GM19324 (cell line): ENCODE measurements around the gene WFDC8.

Experiments
- ATAC-seq: cut with Tn5 transposase; IDR thresholded peaks from one replicate; pipeline ENCODE4 v1.9.1; 2021; ENCODE audit warnings: mild to moderate bottlenecking, moderate library complexity; ENCODE audit not compliant: unreplicated experiment, low FRiP score

WFDC8 gene

DNA sequence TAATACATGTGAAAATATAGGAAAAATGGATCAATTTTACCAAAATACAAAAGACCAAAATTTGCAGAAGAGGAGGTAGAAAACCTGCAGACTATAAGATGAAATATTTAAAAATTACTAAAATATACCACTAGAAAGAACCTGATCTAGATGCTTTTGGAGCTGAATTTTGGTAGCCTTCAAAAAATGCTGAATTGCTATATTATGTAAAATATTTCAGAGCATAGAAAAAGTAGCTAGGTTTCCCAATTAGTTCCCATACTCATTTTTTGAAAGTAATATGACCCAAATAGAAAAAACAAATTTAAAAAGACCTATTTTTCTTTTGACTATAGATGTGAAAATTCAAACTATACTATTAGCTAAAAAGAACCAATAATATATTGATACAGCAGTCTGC, 28.3 kb downstream of the WFDC8 start:
- no peak for ATAC-seq

DNA sequence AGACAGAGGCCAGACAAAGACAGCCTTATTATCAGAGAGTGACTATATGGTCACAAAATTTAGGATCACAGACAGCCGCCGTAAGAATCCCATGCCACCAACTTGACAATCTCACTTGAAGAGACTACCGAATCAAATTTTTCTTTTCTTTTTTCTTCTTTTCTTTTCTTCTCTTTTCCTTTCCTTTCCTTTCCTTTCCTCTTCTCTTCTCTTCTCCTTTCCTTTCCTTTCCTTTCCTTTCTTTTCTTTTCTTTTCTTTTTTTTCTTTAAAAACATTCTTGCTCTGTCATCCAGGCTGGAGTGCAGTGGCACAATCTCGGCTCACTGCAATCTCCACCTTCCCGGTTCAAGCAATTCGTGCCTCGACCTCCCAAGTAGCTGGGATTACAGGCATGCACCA, 30.7 kb downstream of the WFDC8 start:
- no peak for ATAC-seq

GRCh38 chr20:45547206-45547770, 31.8 kb downstream of the WFDC8 start, which contains the start of gene EPPIN:
Gene EPPIN (minus strand): TSS chr20:45547401. CDS start chr20:45547357, 44 bp downstream.
- no peak for ATAC-seq

DNA sequence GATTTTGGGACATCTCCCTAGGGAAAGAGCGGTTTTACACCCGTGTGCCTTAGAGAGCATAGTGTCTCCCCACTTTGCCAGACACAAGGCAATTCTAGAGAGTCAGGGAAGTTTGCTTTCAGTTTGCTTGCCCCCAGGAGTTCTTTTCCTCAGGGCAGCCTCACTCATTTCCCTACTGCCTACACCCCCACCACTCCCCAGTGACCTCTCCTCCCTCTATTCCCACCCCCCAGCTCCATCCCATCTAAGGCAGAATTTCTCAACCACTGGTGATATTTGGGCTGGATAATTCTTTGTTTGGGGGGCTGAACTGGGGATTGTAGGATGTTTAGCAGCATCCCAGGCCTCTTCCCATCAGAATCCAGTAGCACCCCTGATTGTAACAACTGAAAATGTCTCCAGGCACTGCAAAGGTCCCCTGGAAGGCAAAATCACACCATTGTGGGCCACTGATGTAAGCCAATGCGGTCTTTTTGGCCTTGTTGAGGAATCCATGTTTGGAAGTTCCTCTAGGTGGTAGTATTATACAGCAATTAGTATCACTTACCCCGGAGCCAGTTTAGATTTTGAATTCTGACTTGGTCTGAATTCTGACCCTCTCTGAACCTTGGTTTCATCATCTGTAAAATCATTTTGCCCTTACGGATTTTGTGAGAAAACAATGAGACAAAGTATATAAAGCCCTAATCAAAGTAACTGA, 33.2 kb downstream of the WFDC8 start:
- no peak for ATAC-seq

GRCh38 chr20:45545351-45545750, 33.7 kb downstream of the WFDC8 start:
- ATAC-seq, result no peak

DNA sequence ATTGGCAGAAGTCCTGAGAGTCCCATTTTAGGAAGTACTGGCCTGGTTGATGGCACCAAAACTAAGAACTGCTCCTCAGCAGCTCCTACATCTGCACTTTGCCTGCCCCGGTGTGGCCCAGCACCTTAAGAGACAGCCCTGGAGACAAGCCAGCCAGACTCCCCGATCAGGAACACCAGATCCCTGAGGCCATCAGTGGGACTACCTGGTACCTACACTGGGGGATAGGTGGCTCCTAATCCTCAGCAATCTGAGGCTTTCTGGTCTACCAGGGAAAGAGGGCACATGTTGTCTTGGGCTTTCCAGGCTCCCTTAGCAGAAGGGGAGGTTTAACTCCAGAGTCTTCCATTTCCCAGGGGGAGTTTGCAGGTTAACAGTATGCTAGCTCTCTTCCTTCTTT, 39.7 kb downstream of the WFDC8 start, which contains the start of gene WFDC6:
Gene WFDC6, minus strand, starts transcription at position 101 of the 400 bp plus-strand sequence. Its CDS starts 75 bp downstream, at position 26.
- ATAC-seq, result no peak

GRCh38 chr20:45538209-45538799, 40.8 kb downstream of the WFDC8 start:
- no peak for ATAC-seq

DNA sequence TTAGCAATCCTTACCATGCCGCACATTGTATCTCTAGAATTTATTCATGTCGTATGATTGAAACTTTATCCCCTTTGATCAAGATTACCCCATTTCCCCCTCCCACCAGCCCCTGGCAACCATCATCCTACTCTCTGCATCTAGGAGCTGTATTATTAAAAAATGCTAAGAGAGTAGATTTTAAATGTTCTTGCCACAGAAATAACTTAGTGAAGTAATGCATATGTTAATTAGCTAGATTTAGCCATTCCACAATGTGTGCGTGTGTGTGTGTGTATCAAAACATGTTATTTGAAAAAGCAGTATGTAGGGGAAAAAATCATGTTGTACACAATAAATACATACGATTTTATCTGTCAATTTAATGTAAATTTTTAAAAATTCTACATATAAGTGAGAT, 51.8 kb downstream of the WFDC8 start:
- no peak for ATAC-seq

DNA sequence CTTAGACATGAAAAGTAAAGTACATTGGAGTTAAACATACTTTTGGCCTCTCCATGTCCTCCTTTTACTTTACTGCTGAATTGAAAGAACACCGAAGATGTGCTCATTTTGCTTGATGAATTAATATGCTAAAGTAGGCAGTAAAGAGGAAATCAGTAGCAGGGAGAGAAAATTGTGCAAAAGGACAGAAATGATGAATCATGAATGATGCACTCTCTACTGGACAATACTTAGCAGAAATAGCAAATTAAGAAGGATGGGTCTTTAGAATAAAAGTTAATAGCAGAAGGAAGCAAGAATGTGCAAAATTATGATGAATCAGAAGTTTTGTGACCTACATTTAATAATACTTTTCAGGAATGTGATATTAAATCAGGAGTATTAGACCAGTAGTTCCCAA, 55.3 kb downstream of the WFDC8 start:
- no peak for ATAC-seq

DNA sequence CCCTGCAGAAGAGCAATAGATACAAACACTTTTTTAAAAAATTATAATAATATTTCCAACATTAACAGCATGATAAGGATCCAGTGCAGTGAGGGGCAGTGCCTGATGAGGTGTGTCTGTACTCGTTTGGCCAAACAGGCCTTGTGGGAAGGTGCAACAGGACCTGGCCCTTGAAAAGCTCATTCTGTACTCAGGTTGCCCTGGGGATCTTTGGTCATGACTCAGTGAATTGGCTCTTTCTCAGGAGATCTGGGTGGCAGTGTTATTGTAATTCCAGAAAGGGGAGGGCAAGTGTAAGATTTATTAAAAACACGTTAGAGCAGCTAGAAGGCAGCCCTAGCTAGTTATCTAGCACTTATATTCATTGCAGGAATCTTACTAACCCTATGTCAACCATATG, 60.8 kb downstream of the WFDC8 start:
- ATAC-seq, result no peak

- no peak for ATAC-seq
These were observed 63.8 kb downstream of the WFDC8 start, which contains the start of gene SPINT3 for GRCh38 chr20:45515147-45515913. Gene SPINT3 (minus strand): TSS chr20:45515622. CDS start chr20:45515608, 14 bp downstream.

GRCh38 chr20:45510242-45510862, 68.7 kb downstream of the WFDC8 start:
- no peak for ATAC-seq

GRCh38 chr20:45509091-45509490, 70.0 kb downstream of the WFDC8 start:
- ATAC-seq, result no peak

DNA sequence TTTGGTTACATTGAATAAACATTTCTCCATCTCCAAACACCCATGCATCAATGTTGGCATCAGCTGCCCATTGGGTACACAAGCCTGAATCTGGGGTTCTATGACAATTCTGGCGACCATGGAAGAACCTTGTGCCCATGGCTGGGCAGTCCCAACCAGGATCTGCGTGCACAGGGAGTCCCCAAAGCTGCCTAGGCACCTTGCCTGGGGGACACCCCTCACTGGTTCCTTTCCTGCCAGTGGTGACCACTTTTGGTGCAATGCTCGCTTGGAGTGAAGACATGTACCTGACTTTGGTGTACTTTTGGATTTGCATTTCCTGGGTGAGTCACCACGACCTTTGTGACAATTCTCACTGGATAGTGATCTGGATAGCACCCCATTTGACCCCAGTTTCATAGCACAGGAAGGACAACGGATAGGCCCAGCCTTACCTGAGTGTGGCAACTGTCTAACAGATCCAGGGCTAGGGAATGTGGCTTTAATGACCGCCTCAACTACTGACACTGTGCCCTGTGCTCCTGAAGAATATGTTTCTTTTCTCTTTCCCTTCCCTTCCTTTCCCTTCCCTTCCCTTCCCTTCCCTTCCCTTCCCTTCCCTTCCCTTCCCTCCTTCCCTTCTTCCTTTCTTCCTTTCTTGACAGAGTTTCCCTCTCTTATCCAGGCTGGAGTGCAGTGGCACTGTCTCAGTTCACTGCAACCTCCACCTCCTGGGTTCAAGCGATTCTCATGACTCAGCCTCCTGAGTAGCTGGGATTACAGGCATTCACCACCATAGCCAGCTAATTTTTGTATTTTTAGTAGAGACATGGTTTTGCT, 70.8 kb downstream of the WFDC8 start:
- ATAC-seq, result no peak

DNA sequence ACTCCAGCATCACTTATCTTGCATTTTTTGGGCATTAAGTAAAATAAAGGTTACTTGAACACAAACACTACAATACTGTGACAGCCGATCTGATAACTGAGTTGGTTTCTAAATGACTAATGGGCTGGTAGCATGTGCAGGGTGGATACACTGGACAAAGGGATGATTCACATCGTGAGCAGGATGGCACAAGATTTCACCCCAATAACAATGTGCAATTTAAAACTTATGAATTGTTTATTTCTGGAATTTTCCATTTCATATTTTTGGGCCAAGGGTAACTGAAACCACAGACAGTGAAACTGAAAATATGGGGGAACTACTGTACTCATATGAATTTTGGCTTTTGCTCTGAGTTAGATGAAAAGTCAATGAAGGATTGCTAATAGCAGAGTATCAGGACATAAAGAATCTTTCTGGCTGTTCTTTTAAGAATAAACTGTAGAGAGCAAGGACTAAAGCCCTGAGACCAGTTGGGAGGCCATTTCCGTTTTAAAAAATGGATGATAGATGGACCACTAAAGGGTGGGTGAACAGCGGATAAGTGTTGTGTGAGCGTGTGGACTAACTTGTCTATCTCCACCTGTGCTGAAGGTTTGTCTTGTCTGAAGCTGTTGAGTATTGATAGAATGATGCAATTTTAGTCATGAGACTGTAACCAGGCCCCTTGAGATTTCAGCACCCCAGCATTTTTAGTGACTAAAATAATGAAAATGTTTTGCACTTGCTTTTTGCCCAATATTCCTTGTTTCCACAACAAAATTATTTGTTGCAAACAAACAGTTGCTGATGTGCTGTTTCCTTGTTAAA, 71.9 kb downstream of the WFDC8 start:
- ATAC-seq, result no peak

- no peak for ATAC-seq
These were observed 72.7 kb downstream of the WFDC8 start for GRCh38 chr20:45506398-45506797.

DNA sequence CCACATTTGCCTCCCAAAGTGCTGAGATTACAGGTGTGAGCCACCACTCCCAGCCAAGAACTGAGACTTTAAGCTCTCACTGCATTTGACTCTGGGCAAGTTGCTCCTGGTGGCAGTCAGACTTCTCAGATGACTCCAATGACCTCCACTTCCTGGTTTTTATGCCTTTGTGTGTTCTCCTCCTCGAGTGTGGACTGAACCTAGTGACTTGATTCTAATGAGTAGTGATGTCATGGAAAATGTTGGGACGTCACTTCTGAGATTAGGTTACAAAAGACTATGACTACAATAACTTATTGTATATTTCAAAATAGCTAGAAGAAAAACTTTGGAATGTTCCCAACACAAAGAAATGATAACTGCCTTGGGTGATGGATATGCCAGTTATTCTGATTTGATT, 75.7 kb downstream of the WFDC8 start:
- ATAC-seq, result no peak

DNA sequence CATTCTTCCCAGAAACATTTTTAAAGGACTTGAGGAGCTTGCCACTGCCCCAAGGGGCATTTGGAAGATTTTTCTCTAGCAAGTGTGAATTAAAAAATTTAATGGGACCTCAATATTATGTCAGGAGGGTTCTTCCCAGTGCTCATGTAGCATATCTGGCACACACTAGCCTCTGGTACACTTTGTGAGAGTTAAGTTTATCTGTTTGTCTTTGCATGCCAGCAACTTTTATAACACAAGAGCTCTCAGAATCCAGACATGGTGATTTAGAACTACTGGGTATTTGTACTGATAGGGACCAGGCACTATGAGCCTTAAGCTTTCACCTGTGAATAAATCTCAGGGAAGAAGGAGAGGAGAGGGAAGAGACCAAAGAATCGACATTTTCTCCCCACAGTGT, 76.5 kb downstream of the WFDC8 start:
- no peak for ATAC-seq
